ENCODE data around the gene CASP1.
"Not testable (repeated sequence)": the region's sequence is repeated elsewhere in the genome, so short reads cannot be mapped to it uniquely, and the experiment has no call there.

DNA sequence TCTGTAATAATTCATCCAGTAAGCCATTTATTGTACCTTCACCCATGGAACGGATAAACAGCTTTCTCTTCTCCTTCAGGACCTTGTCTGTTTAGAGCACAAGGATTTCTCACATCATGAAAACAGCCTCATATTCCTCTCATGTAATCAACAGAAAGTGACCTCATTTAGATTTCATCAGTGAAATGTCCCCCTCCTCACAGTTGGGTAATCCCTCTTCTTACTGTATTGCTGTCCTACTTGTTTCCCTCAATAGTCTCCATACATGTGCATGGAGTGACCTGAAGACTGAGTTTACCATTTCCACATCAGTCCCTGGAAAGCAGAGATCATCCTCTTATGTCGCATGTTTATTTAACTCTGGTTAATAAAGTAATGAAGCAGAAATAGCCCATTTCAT lies 556 bp downstream of the CASP1 start:
- TF ChIP-seq POLR2A (IDR thresholded peaks at IDR 0.05; ENCODE audit: low read length); GATA1 (IDR thresholded peaks at IDR 0.05; ENCODE audit: low read depth, low read length): not testable (repeated sequence)
